GM21576 (cell line): ENCODE data around the gene MACROD2.
A peak's percentile ranks its signal among the peaks of the same experiment; 100 is the strongest.
"Not testable (repeated sequence)": the region's sequence is repeated elsewhere in the genome, so short reads cannot be mapped to it uniquely, and the experiment has no call there.

ENCODE experiments used
- ATAC-seq: cut with Tn5 transposase; IDR thresholded peaks from one replicate; pipeline ENCODE4 v1.9.1; 2021; ENCODE audit warnings: mild to moderate bottlenecking, moderate library complexity; ENCODE audit not compliant: unreplicated experiment

Gene MACROD2

DNA sequence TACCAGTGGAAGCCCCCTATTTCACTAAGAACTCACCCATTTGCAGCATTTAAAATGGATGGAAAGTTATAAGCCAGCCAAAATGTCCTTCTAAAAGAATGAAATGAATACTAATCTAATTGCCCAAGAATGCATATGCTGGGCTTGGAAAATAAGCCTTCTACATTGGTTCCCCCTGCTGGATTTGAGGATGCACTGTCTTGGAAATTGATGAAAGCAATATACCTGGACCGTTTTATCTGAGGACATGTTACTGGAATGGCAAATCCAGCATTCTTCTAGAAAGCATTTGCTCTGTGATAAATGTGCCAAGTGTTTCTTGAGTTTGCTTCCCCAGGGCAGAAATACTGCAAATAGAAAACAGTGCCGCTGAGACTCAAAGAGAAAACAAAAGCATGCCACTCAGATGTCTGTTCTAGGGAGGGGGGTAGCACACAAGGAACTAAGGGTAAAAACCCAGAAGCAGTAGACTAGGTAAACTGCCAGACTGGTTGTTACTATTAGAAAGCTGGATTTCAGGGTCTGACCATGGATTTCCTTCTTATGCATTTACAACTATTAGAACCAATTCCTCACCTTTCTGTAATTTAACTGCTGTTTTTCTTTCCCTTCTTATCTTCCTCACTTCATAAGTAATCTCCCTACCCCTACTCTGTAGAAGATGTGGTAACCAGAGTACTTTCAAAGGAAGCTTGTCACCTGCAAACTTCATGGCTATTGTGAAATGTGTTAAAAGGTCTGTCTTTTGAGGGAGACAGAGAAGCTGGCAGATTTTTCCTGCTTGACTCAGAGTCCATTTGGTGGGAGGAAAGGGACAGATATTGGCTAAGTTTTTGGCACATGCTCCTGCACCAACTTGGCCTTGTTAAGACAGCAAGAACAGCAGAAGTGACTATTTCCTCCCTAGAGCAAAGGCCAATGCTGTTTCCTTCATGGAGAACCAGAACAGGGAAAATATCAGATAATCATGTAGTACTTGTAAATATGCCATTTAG, 1935.3 kb downstream of the MACROD2 start:
- ATAC-seq: no peak

- no peak for ATAC-seq
Observed at GRCh38 chr20:15931897-15932296, 1936.6 kb downstream of the MACROD2 start.

- ATAC-seq: peak; percentile 85
Observed at GRCh38 chr20:15937179-15937578, 1941.9 kb downstream of the MACROD2 start.

DNA sequence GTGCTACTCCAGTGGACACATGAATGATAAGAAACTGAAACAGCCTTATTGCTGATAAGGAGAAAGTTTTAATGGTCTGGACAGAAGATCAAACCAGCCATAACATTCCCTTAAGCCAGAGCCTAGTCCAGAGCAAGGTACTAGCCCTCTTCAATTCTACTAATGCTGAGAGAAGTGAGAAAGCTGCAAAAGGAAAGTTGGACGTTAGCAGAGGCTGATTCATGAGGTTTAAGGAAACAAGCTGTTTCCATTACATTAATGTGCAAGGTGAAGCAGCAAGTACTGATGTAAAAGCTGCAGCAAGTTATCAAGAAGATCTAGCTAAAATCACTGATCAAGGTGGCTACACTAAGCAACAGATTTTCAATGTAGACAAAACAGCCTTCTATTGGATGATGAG, 1943.5 kb downstream of the MACROD2 start:
- ATAC-seq: no peak

DNA sequence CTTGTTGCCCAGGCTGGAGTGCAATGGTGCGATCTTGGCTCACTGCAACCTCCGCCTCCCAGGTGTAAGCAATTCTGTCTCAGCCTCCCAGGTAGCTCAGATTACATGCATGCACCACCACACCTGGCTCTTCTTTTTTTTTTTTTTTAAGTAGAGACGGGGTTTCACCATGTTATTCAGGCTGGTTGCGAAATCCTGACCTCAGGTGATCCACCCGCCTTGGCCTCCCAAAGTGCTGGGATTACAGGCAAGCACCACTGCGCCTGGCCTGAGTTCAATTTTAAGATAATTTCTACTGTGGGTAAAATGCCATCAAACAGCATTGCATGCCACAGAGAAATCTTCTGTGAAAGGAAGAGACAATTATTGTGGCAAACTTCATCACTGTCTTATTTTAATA, 1944.8 kb downstream of the MACROD2 start:
- no peak for ATAC-seq

DNA sequence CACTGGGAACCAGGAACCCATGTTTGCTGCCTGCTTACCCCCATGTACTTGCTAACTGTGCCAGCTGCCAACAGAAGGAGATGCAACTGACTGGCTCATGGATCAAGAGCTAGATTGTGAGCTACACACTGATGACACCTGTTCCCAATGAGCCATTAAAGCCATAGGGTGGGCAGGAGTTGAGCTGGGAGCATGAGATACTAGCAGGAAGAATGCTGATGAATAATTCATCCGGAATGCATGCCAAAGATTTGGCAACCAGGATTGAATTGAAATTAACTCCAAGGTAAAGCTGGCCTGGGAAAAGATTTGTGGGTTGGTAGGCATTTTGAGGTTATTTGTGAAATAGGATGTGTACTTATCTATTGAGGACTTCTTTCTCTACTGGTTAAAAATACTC, 1946.8 kb downstream of the MACROD2 start:
- no peak for ATAC-seq

- no peak for ATAC-seq
Observed at GRCh38 chr20:15945289-15945688, 1950.0 kb downstream of the MACROD2 start.

DNA sequence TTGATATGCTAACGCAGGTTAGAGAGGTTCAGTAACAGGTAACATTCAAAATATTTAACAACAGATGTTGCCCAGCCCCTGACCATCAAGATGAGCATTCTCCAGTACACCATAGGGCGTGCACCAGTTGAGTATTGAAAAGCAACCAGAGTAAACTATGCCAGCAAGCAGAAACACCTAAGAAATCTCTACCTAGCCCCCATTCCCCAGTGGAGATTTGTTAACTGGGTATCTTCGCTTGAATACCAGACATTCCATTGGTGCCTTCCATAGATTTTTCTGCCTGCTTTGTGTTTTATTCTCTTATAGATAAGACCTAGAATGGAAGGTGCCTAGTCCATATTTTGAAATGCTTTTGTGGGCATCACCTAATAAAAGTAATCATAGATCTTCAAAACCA, 1954.1 kb downstream of the MACROD2 start:
- no peak for ATAC-seq

- ATAC-seq: no peak
Observed at GRCh38 chr20:15951658-15952057, 1956.3 kb downstream of the MACROD2 start.

GRCh38 chr20:15958142-15958541, 1962.8 kb downstream of the MACROD2 start:
- ATAC-seq: no peak

DNA sequence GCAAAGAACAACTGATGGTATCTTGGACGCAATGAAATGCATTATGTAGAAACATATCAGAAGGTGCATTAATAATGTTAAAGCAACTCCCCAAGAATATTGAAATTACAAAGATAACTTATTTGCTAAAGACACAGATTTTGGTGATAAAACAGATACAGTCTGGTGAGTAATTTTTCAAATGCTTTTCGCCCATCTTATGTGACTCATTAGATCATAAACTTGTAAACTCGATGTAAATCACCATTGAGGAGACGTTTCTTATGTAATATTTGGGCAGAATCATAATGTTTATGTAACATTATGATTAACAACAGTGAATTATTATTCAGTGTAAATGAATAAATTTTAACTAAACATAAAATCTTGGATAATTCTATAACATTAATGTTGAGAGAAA, 1969.8 kb downstream of the MACROD2 start:
- no peak for ATAC-seq

DNA sequence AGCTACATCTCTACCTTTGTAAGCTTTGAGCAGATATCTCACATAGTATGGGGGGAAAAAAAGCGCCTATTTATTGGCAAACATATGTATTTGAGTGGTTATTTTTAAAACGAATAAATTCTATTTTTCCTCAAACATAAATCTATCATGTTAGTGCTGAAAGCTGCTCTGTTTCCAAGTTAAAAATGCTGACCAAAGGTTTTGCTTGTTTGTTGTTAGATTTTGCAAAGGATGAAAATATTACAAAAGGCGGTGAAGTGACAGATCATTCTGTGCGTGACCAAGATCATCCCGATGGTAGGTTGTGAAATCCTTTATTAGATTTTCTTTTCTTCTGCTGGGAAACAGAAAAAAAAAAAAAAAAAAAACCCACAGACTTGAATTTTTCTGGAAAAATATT, 1972.0 kb downstream of the MACROD2 start:
- no peak for ATAC-seq

DNA sequence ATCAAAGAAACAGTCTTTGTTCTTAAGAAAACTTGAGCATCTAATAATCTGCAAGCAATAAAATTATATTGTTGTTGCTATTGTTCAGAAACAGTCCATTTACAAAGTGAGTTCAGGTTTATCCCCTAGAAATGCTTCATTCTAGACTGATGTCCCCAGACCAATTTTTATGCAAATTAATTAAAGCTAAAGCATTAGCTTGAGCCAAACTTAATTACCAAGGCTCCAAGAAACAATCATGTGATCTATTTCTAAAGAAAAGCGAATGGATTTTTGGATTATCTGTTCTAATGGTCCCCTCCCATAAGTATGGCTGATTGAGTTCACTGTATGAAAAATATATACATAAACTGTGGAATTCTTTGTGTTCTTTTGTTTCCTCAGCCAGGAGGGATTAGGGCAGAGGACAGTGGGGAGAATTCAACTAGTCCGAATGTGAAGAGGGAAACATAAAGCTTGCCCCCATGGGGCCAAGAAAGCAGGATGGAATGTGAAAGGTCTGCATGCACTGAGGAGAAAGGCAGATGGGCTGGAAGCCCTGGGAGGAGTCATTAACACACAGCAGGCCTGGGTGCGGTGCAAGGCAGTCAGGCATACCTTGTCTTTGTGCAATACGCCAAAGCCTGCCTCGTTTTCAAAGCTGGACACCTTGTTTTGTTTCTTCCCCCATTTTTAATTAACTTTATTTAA, 1980.9 kb downstream of the MACROD2 start:
- ATAC-seq: no peak

DNA sequence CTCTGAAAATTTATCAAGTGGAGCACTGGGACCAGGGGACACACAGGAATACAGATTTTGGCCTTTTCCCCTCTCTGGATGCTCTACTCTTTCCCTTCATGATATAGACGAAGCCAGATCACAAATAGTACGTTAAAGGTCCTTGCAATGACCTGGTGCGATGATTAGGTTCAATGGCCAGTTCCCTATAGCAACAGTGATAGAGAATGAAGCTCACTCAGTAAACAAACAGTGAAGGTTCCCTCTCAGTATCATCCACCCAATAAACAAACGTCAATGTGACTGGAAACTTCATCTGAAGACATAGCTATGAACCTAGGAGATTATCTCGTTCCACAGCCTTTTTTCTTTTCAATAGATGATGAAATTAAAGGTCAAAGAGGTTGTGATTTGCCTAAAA, 1981.7 kb downstream of the MACROD2 start:
- no peak for ATAC-seq

DNA sequence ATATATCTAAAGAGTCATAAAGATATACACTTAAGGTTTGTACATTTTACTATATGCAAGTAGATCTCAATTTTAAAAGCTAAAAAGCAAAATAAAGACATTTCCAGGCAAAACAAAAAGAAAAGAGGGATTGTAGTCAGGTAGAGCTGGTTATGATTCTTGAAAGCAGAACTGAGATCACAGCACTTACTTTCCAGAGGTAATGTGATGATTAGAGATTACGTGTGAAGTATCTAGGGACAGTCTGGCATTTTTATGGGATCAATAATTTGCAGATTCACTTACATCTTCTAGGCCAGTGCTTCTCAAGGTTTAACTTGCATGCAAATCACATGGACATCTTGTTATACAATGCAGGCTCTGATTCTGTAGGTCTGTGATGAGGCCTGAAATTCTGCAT, 1982.4 kb downstream of the MACROD2 start:
- ATAC-seq: no peak

DNA sequence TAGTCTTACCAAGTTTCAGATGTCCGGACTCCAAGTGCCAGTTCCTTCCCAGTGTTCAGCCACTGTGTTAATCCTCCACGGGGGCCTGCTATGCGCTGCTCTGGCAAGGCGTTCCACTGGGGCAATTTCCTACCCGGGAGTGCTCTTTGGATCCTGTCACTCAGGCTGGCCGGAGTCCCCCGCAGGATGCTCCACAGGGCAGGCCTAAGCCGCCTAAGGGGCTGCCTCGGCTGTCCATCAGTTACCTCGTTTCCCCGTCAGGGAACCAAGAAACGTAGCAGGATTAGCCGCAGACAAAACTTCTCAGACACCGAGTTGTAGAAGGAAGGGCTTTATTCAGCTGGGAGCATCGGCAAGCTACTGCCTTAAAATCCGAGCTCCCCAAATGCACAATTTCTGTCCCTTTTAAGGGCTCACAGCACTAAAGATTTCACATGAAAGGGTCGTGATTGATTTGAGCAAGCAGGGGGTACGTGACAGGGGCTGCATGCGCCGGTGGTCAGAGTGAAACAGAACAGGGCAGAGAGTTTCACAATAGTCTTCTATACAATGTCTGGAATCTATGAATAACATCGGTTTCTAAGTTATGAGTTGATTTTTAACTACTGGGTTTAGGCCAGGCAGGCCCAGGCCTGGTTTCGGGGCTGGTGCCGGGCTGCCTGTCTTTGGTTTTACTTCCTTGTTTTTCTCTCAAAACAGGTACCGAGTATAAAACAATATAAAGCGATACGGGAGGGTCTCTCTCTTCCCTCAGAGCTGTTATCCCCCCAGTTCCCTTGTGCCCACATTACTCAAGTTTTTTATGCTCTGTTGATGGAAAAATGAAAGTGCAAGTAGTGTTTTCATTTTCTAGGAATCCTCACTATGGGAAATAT, 1990.4 kb downstream of the MACROD2 start:
- not testable (repeated sequence) for ATAC-seq

GRCh38 chr20:15986690-15987089, 1991.4 kb downstream of the MACROD2 start:
- ATAC-seq: peak; percentile 97

DNA sequence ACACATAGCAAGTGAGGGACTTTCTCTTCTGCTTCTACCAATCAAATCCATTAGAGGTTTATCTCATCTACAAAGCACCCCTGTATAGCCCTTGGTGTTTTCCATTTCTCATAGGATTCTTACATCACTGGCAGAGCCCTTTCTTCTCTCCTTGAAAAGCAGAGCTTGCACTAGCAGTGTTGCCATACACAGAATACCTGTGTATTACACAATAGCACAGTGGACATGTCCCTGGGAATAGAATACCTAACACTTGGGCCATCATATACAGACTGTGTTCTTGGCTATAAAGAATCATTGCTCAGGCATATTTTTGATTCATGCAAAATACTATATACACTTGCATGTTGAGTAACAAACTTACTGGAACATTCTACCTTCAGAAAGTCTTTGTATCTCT, 1996.0 kb downstream of the MACROD2 start:
- ATAC-seq: no peak

- no peak for ATAC-seq
Observed at GRCh38 chr20:15992564-15992963, 1997.2 kb downstream of the MACROD2 start.

DNA sequence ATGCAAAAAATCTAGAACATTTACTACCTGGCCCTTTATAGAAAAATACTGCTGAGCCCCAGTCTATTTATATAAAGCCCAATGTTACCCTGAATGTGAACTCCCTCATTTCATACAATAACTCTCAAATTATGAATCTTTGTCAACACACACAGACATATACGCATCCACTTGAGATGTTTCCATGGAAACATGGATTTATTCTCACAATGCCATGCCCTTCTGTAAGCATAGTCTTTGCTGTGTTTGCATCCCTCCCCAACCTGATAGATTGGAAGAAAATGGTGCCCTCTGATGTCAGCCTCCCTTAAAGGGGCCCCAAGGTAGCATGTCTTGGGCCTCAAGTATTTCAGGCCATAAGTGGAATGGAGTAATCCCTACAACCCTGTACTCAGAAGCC, 2004.8 kb downstream of the MACROD2 start:
- ATAC-seq: no peak

- ATAC-seq: no peak
Observed at GRCh38 chr20:16001286-16001685, 2006.0 kb downstream of the MACROD2 start.
